Measurements from ENCODE around the gene UTS2B. TPM values are rescaled to one million over a fixed set of nuclear protein-coding genes. Genes with fewer than 3 reads are reported as not detected.

Gene UTS2B
- total RNA-seq, 1 donor from 2014 or later, result 0.69 TPM

DNA sequence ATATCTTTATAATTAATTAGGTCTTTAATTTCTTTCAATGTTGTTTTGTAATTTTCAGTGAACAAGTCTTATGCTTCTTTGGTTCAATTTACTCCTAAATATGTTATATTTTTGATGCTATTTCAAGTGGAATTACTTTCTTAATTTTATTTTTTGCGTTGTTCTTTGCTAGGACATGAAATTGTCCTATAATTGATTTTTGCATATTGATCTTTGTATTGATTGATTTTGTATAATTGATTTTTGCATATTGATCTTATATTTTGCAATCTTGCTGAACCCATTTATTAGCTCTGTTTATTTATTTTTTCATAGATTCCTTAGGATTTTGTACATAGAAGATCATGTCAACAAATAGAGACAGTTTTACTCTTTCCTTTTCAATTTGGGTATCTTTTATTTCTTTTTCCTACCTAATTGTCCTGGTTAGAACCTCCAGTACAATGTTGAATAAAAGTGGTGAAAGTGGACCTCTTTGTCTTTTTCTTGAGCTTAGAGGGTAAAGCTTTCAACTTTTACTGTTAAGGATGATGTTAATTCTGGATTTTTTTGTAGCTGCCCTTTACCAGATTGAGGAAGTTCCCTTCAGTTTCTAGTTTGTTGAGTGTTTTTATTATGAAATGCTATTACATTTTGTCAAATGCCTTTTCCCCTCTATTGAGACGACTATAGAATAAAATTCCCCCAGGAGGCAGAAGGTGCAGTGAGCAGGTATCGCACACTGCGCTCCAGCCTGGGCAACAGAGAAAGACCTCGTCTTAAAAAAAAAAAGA, 37.9 kb downstream of the UTS2B start:
- TF ChIP-seq, protein P1, sequence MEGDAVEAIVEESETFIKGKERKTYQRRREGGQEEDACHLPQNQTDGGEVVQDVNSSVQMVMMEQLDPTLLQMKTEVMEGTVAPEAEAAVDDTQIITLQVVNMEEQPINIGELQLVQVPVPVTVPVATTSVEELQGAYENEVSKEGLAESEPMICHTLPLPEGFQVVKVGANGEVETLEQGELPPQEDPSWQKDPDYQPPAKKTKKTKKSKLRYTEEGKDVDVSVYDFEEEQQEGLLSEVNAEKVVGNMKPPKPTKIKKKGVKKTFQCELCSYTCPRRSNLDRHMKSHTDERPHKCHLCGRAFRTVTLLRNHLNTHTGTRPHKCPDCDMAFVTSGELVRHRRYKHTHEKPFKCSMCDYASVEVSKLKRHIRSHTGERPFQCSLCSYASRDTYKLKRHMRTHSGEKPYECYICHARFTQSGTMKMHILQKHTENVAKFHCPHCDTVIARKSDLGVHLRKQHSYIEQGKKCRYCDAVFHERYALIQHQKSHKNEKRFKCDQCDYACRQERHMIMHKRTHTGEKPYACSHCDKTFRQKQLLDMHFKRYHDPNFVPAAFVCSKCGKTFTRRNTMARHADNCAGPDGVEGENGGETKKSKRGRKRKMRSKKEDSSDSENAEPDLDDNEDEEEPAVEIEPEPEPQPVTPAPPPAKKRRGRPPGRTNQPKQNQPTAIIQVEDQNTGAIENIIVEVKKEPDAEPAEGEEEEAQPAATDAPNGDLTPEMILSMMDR (conservative IDR thresholded peaks at IDR 0.05; ENCODE audit: low read depth, low read length), result no peak
- no peak overlapping the region for H3K4me3 ChIP-seq (ENCODE audit: low read depth, low read length)
- DNase-seq (ENCODE audit: low read depth), result no peak

DNA sequence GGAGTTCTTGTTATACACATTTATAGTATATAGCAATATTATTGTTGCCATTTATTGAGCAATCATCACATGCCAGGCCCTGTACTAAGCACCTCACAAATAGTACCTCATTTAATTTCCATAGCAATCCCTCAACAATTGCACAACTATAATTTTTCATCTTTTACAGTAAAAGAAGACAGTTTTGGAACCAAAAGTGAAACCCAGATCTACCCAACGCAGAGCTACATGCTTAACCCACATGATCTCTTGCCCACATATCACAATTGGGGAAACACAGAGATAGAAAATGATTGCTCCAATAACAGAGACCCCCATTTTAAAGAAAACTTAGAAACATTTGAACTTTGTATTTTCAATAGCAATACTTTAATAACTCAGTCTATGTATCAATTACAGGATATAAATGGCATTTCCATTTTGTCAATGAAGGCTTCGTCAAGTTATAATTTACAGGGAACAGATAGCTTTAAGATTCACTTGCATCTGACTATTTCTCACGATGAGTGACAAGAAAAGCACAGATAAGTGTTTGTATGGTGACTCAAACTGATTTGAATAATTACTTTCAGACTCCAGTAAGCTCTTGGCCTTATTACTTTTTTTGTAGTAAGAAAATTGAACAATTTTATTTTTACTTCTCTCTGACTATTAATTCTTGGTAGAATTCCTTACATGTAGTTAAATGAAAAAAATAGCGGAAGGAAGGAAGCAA, 39.9 kb downstream of the UTS2B start:
- H3K4me3 ChIP-seq (ENCODE audit: low read depth, low read length), result no peak overlapping the region
- no peak for DNase-seq (ENCODE audit: low read depth)
- TF ChIP-seq, protein P1 (conservative IDR thresholded peaks at IDR 0.05; ENCODE audit: low read depth, low read length), result no peak

DNA sequence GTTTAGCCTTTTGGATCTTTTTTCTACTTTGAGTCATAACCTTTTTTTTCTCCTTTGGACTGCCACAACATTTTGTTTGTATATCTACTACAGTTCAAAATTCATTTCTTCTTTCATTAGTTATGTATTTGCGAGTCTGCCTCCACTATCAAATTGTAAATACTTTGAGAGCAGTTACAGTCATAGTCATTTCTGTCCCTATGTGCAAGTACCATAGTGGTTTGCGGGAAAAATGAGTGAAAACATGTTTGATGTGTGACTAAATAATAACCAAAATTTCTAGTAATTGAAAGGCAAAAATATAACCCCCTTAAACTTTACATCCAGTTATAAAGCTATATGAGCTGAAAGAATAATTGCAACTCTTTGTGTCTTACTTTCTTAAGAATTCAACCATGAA, 46.9 kb downstream of the UTS2B start:
- DNase-seq (ENCODE audit: low read depth), result no peak
- TF ChIP-seq, protein P1 (conservative IDR thresholded peaks at IDR 0.05; ENCODE audit: low read depth, low read length), result no peak
- no peak overlapping the region for H3K4me3 ChIP-seq (ENCODE audit: low read depth, low read length)

DNA sequence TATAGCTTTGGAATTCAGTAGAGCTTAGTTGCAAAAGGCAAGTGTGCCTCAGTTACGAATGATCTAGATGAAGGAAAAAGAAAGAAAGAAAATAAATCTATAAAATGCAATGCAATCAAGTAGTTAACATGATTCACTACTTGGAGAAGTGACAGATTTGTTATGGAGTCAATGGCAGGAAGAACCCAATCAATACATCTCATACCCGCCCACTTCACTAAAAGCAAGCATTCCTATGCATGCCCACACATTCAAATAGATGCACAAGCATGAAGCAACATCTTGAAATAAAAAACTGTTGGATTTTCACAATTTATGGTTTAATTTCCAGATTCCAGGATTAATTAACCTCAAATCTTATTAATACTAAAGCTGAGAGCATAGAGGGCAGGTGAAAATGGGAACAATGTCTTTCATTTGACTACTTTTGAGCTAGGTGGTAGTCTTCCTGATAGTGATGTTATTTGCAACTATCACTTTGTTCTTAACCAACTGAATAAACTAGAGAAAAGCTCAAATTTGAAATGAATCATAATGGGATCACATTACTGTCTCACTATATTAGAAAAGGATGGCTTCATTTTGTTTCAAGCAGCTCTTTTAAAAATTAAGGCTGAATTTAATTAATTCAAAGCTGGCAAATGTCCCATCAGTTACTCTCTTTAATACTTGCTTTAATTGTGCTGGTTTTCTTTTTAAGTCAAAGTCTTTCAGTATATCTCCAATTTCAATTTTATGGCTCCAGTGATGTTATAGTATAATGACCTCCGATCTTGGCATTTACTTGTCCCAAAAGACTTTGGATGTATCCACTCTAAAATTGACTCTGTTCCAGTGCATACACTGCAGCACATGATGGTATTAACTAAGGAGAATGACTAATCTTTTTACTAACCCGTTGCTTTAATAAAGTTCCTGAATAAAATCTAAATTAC, 47.8 kb downstream of the UTS2B start:
- DNase-seq (ENCODE audit: low read depth), result no peak
- no peak overlapping the region for H3K4me3 ChIP-seq (ENCODE audit: low read depth, low read length)
- TF ChIP-seq, protein P1 (conservative IDR thresholded peaks at IDR 0.05; ENCODE audit: low read depth, low read length), result no peak

DNA sequence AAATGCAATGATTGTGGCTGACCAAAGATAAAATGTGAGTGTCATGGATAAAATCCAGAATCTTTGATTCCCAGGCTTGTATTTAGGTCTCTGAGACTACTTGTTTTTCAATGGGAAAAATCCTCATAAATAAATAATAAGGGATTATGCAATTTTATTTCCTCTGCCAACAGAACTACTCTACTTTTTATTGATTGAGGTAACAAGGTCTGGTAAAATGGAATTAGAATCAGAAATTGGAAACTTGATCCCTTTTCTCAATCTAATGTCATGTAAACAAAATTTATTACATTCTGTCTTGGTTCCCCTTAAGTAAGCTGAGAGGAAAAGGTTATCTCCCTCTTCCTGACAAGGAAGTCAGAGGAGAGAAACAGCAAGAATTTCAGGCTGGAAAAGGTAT, 49.4 kb downstream of the UTS2B start:
- no peak for DNase-seq (ENCODE audit: low read depth)
- H3K4me3 ChIP-seq (ENCODE audit: low read depth, low read length), result no peak overlapping the region
- TF ChIP-seq, protein P1 (conservative IDR thresholded peaks at IDR 0.05; ENCODE audit: low read depth, low read length), result no peak

DNA sequence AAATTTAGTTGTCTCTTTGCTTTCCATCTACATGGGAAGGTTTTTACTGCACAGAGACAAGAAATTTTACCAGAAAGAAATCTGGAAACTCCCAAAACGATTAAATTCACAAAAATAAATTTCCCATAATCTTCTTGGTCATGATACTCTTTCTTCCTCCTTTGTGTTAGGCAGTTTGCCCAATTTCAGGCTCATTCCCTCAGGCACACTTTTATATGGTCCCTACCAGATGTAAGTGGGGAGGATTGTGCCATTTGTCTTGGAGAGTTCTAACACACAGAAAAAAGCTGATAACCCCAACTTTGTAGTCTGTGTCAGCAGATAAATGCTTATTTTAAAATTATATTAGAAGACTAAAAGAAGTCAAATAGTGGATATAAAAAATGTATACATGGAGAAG, 50.2 kb downstream of the UTS2B start:
- TF ChIP-seq, protein P1 (conservative IDR thresholded peaks at IDR 0.05; ENCODE audit: low read depth, low read length), result no peak
- H3K4me3 ChIP-seq (ENCODE audit: low read depth, low read length), result no peak overlapping the region
- DNase-seq (ENCODE audit: low read depth), result no peak

Measured in epithelial cell of proximal tubule (primary cell).